ENCODE data around the gene MYCBP2. TPM values are rescaled to one million over a fixed set of nuclear protein-coding genes. Genes with fewer than 3 reads are reported as not detected.

The MYCBP2 gene
- total and polyA plus RNA-seq, 2 donors (not counting 1 experiment from before 2014, with no cell fraction given), result 32.5 to 95.9 TPM

DNA sequence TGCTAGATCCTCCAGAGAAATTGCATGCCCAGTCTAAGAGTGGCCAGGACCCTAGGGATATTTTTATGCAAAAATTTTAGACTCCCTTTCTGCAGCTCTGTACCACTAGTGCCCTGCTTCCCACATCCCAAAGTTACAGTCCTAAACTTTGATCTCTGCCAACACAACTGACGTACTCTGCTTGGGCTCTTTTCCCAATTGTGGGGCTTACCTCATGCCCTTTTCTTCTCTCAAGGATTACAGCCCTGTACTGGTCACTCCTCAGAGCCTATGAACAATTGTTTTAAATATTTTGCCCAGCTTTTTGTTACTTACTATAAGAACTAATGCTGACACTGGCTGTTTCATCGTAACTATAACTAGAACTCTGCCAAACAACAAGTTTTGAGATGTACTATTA lies 242.1 kb downstream of the MYCBP2 start:
- H4K20me1 ChIP-seq (ENCODE audit: control insufficient read depth, extremely low read depth, insufficient read depth, low read length), result no peaks in the 10 kb centered on the region
- no peak overlapping the region for H3K4me3 ChIP-seq (replicated peaks in 1 of 4; ENCODE audit: control extremely low read depth in 1 of 4, insufficient read depth in 1 of 4, low read depth in 3 of 4, low read length in 4 of 4)
- H3K9ac ChIP-seq (ENCODE audit: insufficient read depth, low read length), result no peak overlapping the region
- no peak overlapping the region for H3K27ac ChIP-seq (ENCODE audit: insufficient read depth, low read length)
- no peak overlapping the region for H3K4me2 ChIP-seq (ENCODE audit: extremely low read depth, insufficient read depth, low read length)
- DNase-seq (ENCODE audit: low read depth in 2 of 2), result no peak
- peaks cover 10% of the 10 kb centered on the region for H3K36me3 ChIP-seq (ENCODE audit: control insufficient read depth, insufficient read depth, low read length)
- no peak overlapping the region for H2AFZ ChIP-seq (ENCODE audit: low read length)
- no peaks in the 10 kb centered on the region for H3K27me3 ChIP-seq (ENCODE audit: control insufficient read depth, insufficient read depth, low read length)
- no peaks in the 10 kb centered on the region for H3K4me1 ChIP-seq (ENCODE audit: control insufficient read depth, extremely low read depth, insufficient read depth, low read length)
- no peak for TF ChIP-seq CTCF (conservative IDR thresholded peaks at IDR 0.05 in 1 of 2, IDR thresholded peaks at IDR 0.05 in 1 of 2; ENCODE audit: low read depth in 1 of 2, low read length in 2 of 2)
- TF ChIP-seq EZH2 (IDR thresholded peaks at IDR 0.05; ENCODE audit: low read length, missing control alignments), result no peak
- H3K79me2 ChIP-seq (ENCODE audit: control insufficient read depth, insufficient read depth, low read length), result no peaks in the 10 kb centered on the region
- no peaks in the 10 kb centered on the region for H3K9me3 ChIP-seq (ENCODE audit: control insufficient read depth, insufficient read depth, low read depth, low read length)

DNA sequence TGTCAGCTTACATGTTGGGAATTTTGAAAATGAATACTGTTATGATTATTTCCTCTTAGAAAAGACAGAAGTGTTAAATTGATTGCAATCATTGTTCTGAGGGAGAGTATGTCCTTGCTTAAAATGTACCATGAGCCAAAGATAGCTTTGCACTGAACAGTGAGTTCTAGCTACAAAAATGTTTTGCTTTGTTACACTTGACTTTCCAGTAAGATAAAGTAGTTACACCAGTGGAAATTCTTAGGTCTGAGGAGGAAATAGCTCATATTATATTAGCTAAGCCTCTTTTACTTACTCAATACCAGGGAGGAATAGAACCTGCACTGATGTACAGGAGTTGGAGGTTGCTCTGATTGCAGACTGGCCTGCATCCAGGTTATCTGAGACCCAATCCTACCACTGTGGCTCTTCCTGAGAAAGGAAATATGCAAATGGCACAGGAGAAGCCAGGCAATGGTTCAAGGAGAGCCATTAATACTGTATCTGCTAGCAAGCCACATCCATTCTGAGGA lies 246.9 kb downstream of the MYCBP2 start:
- Histone ChIP-seq H3K4me2 (ENCODE audit: extremely low read depth, insufficient read depth, low read length) (no peak overlapping the region), H3K9me3 (ENCODE audit: control insufficient read depth, insufficient read depth, low read depth, low read length) (no peaks in the 10 kb centered on the region), H3K4me1 (ENCODE audit: control insufficient read depth, extremely low read depth, insufficient read depth, low read length) (no peaks in the 10 kb centered on the region), H3K36me3 (ENCODE audit: control insufficient read depth, insufficient read depth, low read length) (peaks cover 9% of the 10 kb centered on the region), H2AFZ (ENCODE audit: low read length) (no peak overlapping the region), H3K27ac (ENCODE audit: insufficient read depth, low read length) (no peak overlapping the region), H3K4me3 (replicated peaks in 1 of 4; ENCODE audit: control extremely low read depth in 1 of 4, insufficient read depth in 1 of 4, low read depth in 3 of 4, low read length in 4 of 4) (no peak overlapping the region), H3K79me2 (ENCODE audit: control insufficient read depth, insufficient read depth, low read length) (no peaks in the 10 kb centered on the region), H4K20me1 (ENCODE audit: control insufficient read depth, extremely low read depth, insufficient read depth, low read length) (no peaks in the 10 kb centered on the region), H3K9ac (ENCODE audit: insufficient read depth, low read length) (no peak overlapping the region), H3K27me3 (ENCODE audit: control insufficient read depth, insufficient read depth, low read length) (no peaks in the 10 kb centered on the region)
- TF ChIP-seq CTCF (conservative IDR thresholded peaks at IDR 0.05 in 1 of 2, IDR thresholded peaks at IDR 0.05 in 1 of 2; ENCODE audit: low read depth in 1 of 2, low read length in 2 of 2), result no peak
- TF ChIP-seq EZH2 (IDR thresholded peaks at IDR 0.05; ENCODE audit: low read length, missing control alignments), result no peak
- no peak for DNase-seq (ENCODE audit: low read depth in 2 of 2)

DNA sequence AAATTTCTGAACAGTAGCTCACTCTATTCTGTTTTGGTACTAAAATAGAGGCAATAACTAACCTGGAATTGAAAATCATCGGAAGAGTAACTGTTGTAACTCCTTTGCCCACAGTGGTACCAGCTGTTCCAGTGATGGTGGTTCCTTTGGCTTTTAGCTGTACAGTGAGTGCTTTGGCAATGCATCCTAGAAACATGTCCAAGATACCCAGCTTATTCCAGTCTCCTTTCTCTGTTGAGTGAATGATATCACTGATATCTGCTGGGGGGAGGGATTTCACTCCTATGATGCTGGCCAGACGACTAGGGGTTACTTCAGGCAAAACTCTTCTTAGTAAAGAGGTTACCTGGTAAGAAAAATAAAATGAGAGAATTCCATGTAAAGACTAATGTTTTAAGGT lies 259.4 kb downstream of the MYCBP2 start:
- no peak overlapping the region for H2AFZ ChIP-seq (ENCODE audit: low read length)
- H3K4me3 ChIP-seq (replicated peaks in 1 of 4; ENCODE audit: control extremely low read depth in 1 of 4, insufficient read depth in 1 of 4, low read depth in 3 of 4, low read length in 4 of 4), result no peak overlapping the region
- TF ChIP-seq EZH2 (IDR thresholded peaks at IDR 0.05; ENCODE audit: low read length, missing control alignments) (no peak), CTCF (conservative IDR thresholded peaks at IDR 0.05 in 1 of 2, IDR thresholded peaks at IDR 0.05 in 1 of 2; ENCODE audit: low read depth in 1 of 2, low read length in 2 of 2) (no peak)
- H3K27me3 ChIP-seq (ENCODE audit: control insufficient read depth, insufficient read depth, low read length), result no peaks in the 10 kb centered on the region
- H3K79me2 ChIP-seq (ENCODE audit: control insufficient read depth, insufficient read depth, low read length), result no peaks in the 10 kb centered on the region
- no peaks in the 10 kb centered on the region for H3K9me3 ChIP-seq (ENCODE audit: control insufficient read depth, insufficient read depth, low read depth, low read length)
- no peak overlapping the region for H3K9ac ChIP-seq (ENCODE audit: insufficient read depth, low read length)
- H4K20me1 ChIP-seq (ENCODE audit: control insufficient read depth, extremely low read depth, insufficient read depth, low read length), result no peaks in the 10 kb centered on the region
- peaks cover 4% of the 10 kb centered on the region for H3K36me3 ChIP-seq (ENCODE audit: control insufficient read depth, insufficient read depth, low read length)
- no peak overlapping the region for H3K27ac ChIP-seq (ENCODE audit: insufficient read depth, low read length)
- DNase-seq (ENCODE audit: low read depth in 2 of 2), result no peak
- H3K4me1 ChIP-seq (ENCODE audit: control insufficient read depth, extremely low read depth, insufficient read depth, low read length), result no peaks in the 10 kb centered on the region
- no peak overlapping the region for H3K4me2 ChIP-seq (ENCODE audit: extremely low read depth, insufficient read depth, low read length)

Measured in fibroblast of lung (primary cell).